GM12878 (cell line): Measurements from ENCODE around the gene ILRUN. TPM values are rescaled to one million over a fixed set of nuclear protein-coding genes. Genes with fewer than 3 reads are reported as not detected.

ENCODE experiments used
- CHD4 ChIP-seq: fragments of 200-600 bp; sonication (generic); IDR thresholded peaks from 2 replicates; pipeline ENCODE4 v1.6.1; 2016; ENCODE audit warnings: mild to moderate bottlenecking
- ELK1 ChIP-seq: IDR thresholded peaks from 2 replicates; pipeline ENCODE4 v1.6.1; 2012; ENCODE audit warnings: low read depth, low read length, improper control_type of control experiment
- EZH2 ChIP-seq: IDR thresholded peaks from 2 replicates; pipeline ENCODE4 v1.6.1; 2012; ENCODE audit warnings: low read depth, mild to moderate bottlenecking, control low read depth, inconsistent platforms, low read length, borderline replicate concordance; ENCODE audit not compliant: control insufficient read depth
- polyA plus RNA-seq, 11 experiments: library from polyadenylated mRNA; depleted of rRNA in 4 of 11; unstranded in 6 of 11; stranded (reverse) in 5 of 11; fragments of >200 nt; fragmentation: Nextera tagmentation in 4 of 11; fragmentation: Illumina TruSeq in 1 of 11; extraction: Ambion mirVana in 4 of 11; extraction: Trizol in 1 of 11; gene quantifications; 1 replicate in 1 of 11; 2 replicates in 10 of 11; pipeline versions ENCODE4 v1.2.1 to v1.2.3, GENCODE V29; 2011 to 2016; ENCODE audit warnings: inconsistent platforms in 2 of 11, missing spikeins in 2 of 11, low read depth in 1 of 11
- small RNA-seq: library from RNA; depleted of rRNA; stranded (forward); fragments of <200 nt; gene quantifications from one replicate; pipeline ENCODE3, GENCODE V24; 2014
- total RNA-seq, 4 experiments: library from RNA; depleted of rRNA in 3 of 4; stranded (reverse); fragments of >200 nt in 3 of 4; fragmentation: Illumina TruSeq in 1 of 4; extraction: Trizol in 1 of 4; gene quantifications; 2 replicates each; pipeline versions ENCODE4 v1.2.1 to v1.2.3, GENCODE V29; 2013 to 2021

ILRUN gene
- total and polyA plus RNA-seq, 10 of the 15 experiments (the other 5 are each of a cell fraction or from before 2014, with no cell fraction given), result 21.0 to 114 (median 48.9) TPM

GRCh38 chr6:34648806-34649205 lies 47.8 kb downstream of the ILRUN start (continued):
- no peak for TF ChIP-seq ELK1
- TF ChIP-seq CHD4, result no peak
- no peak for TF ChIP-seq EZH2

Small RNA genes within 50 kb of the gene (small RNA-seq; reads per million reads assigned to genes)
- gene RN7SL200P, result not detected

Other genes starting within 250 kb of the ILRUN start
- gene PACSIN1, start 230.7 kb downstream of the ILRUN start, total RNA-seq (2014; rRNA removed), result 3.6 and 5.1 TPM in 2 replicates
- 1.9 and 2.1 TPM in 2 replicates for gene PACSIN1, start 230.7 kb downstream of the ILRUN start, total RNA-seq (2014; rRNA removed; fragmentation: Illumina TruSeq; extraction: Trizol)
- 8.9 and 9.4 TPM in 2 replicates for gene PACSIN1, start 230.7 kb downstream of the ILRUN start, total RNA-seq (2021)
- gene PACSIN1, start 230.7 kb downstream of the ILRUN start, polyA plus RNA-seq (2011; rRNA removed), result 6.9 and 7.5 TPM in 2 replicates
- gene PACSIN1, start 230.7 kb downstream of the ILRUN start, polyA plus RNA-seq (2014; fragmentation: Illumina TruSeq; extraction: Trizol), result 3.3 and 4.8 TPM in 2 replicates
- gene PACSIN1, start 230.7 kb downstream of the ILRUN start, polyA plus RNA-seq (2014; fragmentation: Nextera tagmentation; extraction: Ambion mirVana), result under 1 TPM; 0.50 to 0.75 TPM
- 6.8 and 6.9 TPM in 2 replicates for gene PACSIN1, start 230.7 kb downstream of the ILRUN start, polyA plus RNA-seq (2014; rRNA removed)
- 1 to 10 TPM; 1.7 to 2.0 TPM for gene PACSIN1, start 230.7 kb downstream of the ILRUN start, polyA plus RNA-seq (2016; fragmentation: Nextera tagmentation; extraction: Ambion mirVana)
- not detected in 2 replicates for gene SPDEF, start 140.4 kb downstream of the ILRUN start, total RNA-seq (2014; rRNA removed)
- not detected in 2 replicates for gene SPDEF, start 140.4 kb downstream of the ILRUN start, total RNA-seq (2014; rRNA removed; fragmentation: Illumina TruSeq; extraction: Trizol)
- not detected in 2 replicates for gene SPDEF, start 140.4 kb downstream of the ILRUN start, total RNA-seq (2021)
- not detected in 2 replicates for gene SPDEF, start 140.4 kb downstream of the ILRUN start, polyA plus RNA-seq (2011; rRNA removed)
- gene SPDEF, start 140.4 kb downstream of the ILRUN start, polyA plus RNA-seq (2014; fragmentation: Illumina TruSeq; extraction: Trizol), result not detected in 2 replicates
- gene SPDEF, start 140.4 kb downstream of the ILRUN start, polyA plus RNA-seq (2014; fragmentation: Nextera tagmentation; extraction: Ambion mirVana), result not detected
- gene SPDEF, start 140.4 kb downstream of the ILRUN start, polyA plus RNA-seq (2014; rRNA removed), result not detected in 2 replicates
- not detected for gene SPDEF, start 140.4 kb downstream of the ILRUN start, polyA plus RNA-seq (2016; fragmentation: Nextera tagmentation; extraction: Ambion mirVana)
- 258 and 298 TPM in 2 replicates for gene SNRPC, start 60.7 kb upstream of the ILRUN start, total RNA-seq (2014; rRNA removed)
- gene SNRPC, start 60.7 kb upstream of the ILRUN start, total RNA-seq (2014; rRNA removed; fragmentation: Illumina TruSeq; extraction: Trizol), result 233 and 249 TPM in 2 replicates
- gene SNRPC, start 60.7 kb upstream of the ILRUN start, total RNA-seq (2021), result 180 and 196 TPM in 2 replicates
- 245 and 260 TPM in 2 replicates for gene SNRPC, start 60.7 kb upstream of the ILRUN start, polyA plus RNA-seq (2011; rRNA removed)
- 258 and 370 TPM in 2 replicates for gene SNRPC, start 60.7 kb upstream of the ILRUN start, polyA plus RNA-seq (2014; fragmentation: Illumina TruSeq; extraction: Trizol)
- 100 to 1,000 TPM; 346 to 376 TPM for gene SNRPC, start 60.7 kb upstream of the ILRUN start, polyA plus RNA-seq (2014; fragmentation: Nextera tagmentation; extraction: Ambion mirVana)
- gene SNRPC, start 60.7 kb upstream of the ILRUN start, polyA plus RNA-seq (2014; rRNA removed), result 368 and 428 TPM in 2 replicates
- gene SNRPC, start 60.7 kb upstream of the ILRUN start, polyA plus RNA-seq (2016; fragmentation: Nextera tagmentation; extraction: Ambion mirVana), result 100 to 1,000 TPM; 529 to 565 TPM
- 9.1 and 10.6 TPM in 2 replicates for gene BLTP3A, start 95.3 kb upstream of the ILRUN start, total RNA-seq (2014; rRNA removed)
- gene BLTP3A, start 95.3 kb upstream of the ILRUN start, total RNA-seq (2014; rRNA removed; fragmentation: Illumina TruSeq; extraction: Trizol), result 10.4 and 10.5 TPM in 2 replicates
- gene BLTP3A, start 95.3 kb upstream of the ILRUN start, total RNA-seq (2021), result 15.1 and 16.7 TPM in 2 replicates
- 12.7 and 13.5 TPM in 2 replicates for gene BLTP3A, start 95.3 kb upstream of the ILRUN start, polyA plus RNA-seq (2011; rRNA removed)
- 14.3 TPM in 2 replicates for gene BLTP3A, start 95.3 kb upstream of the ILRUN start, polyA plus RNA-seq (2014; fragmentation: Illumina TruSeq; extraction: Trizol)
- gene BLTP3A, start 95.3 kb upstream of the ILRUN start, polyA plus RNA-seq (2014; fragmentation: Nextera tagmentation; extraction: Ambion mirVana), result 1 to 10 TPM; 2.7 to 2.8 TPM
- 9.3 and 9.8 TPM in 2 replicates for gene BLTP3A, start 95.3 kb upstream of the ILRUN start, polyA plus RNA-seq (2014; rRNA removed)
- gene BLTP3A, start 95.3 kb upstream of the ILRUN start, polyA plus RNA-seq (2016; fragmentation: Nextera tagmentation; extraction: Ambion mirVana), result 1 to 10 TPM; 8.3 to 8.4 TPM
- gene TAF11, start 191.3 kb upstream of the ILRUN start, total RNA-seq (2014; rRNA removed), result 32.3 and 34.4 TPM in 2 replicates
- gene TAF11, start 191.3 kb upstream of the ILRUN start, total RNA-seq (2014; rRNA removed; fragmentation: Illumina TruSeq; extraction: Trizol), result 38.4 and 40.3 TPM in 2 replicates
- gene TAF11, start 191.3 kb upstream of the ILRUN start, total RNA-seq (2021), result 27.9 and 30.3 TPM in 2 replicates
- 59.2 and 79.7 TPM in 2 replicates for gene TAF11, start 191.3 kb upstream of the ILRUN start, polyA plus RNA-seq (2011; rRNA removed)
- 43.0 and 43.6 TPM in 2 replicates for gene TAF11, start 191.3 kb upstream of the ILRUN start, polyA plus RNA-seq (2014; fragmentation: Illumina TruSeq; extraction: Trizol)
- gene TAF11, start 191.3 kb upstream of the ILRUN start, polyA plus RNA-seq (2014; fragmentation: Nextera tagmentation; extraction: Ambion mirVana), result 10 to 100 TPM; 24.6 to 31.7 TPM
- 33.5 and 36.8 TPM in 2 replicates for gene TAF11, start 191.3 kb upstream of the ILRUN start, polyA plus RNA-seq (2014; rRNA removed)
- 10 to 100 TPM; 26.9 to 27.9 TPM for gene TAF11, start 191.3 kb upstream of the ILRUN start, polyA plus RNA-seq (2016; fragmentation: Nextera tagmentation; extraction: Ambion mirVana)
- 3.9 TPM in 2 replicates for gene ANKS1A, start 192.5 kb upstream of the ILRUN start, total RNA-seq (2014; rRNA removed)
- gene ANKS1A, start 192.5 kb upstream of the ILRUN start, total RNA-seq (2014; rRNA removed; fragmentation: Illumina TruSeq; extraction: Trizol), result 2.3 and 2.8 TPM in 2 replicates
- gene ANKS1A, start 192.5 kb upstream of the ILRUN start, total RNA-seq (2021), result 6.3 and 7.0 TPM in 2 replicates
- 2.1 and 3.4 TPM in 2 replicates for gene ANKS1A, start 192.5 kb upstream of the ILRUN start, polyA plus RNA-seq (2011; rRNA removed)
- gene ANKS1A, start 192.5 kb upstream of the ILRUN start, polyA plus RNA-seq (2014; fragmentation: Illumina TruSeq; extraction: Trizol), result 3.6 and 4.0 TPM in 2 replicates
- under 1 TPM; 0.60 to 0.93 TPM for gene ANKS1A, start 192.5 kb upstream of the ILRUN start, polyA plus RNA-seq (2014; fragmentation: Nextera tagmentation; extraction: Ambion mirVana)
- 3.2 and 4.3 TPM in 2 replicates for gene ANKS1A, start 192.5 kb upstream of the ILRUN start, polyA plus RNA-seq (2014; rRNA removed)
- 1 to 10 TPM; 1.9 to 2.2 TPM for gene ANKS1A, start 192.5 kb upstream of the ILRUN start, polyA plus RNA-seq (2016; fragmentation: Nextera tagmentation; extraction: Ambion mirVana)